CD14-positive monocyte (primary cell): ENCODE data around the gene ITGB1BP2. TPM values are rescaled to one million over a fixed set of nuclear protein-coding genes. Genes with fewer than 3 reads are reported as not detected.
"Not testable (repeated sequence)": the region's sequence is repeated elsewhere in the genome, so short reads cannot be mapped to it uniquely, and the experiment has no call there.

Experiments
- DNase-seq, 3 donors: peaks; one replicate each; pipeline ENCODE4 v3.0.0-alpha.2; 2011 to 2022
- H2AFZ ChIP-seq: 2 replicates; pipeline ENCODE4 v1.6.0; 2012; ENCODE audit warnings: mild to moderate bottlenecking, low read depth, low read length, inconsistent platforms; ENCODE audit not compliant: insufficient read depth, poor library complexity, severe bottlenecking
- H3K27ac ChIP-seq, 2 donors: 1 replicate in 1 of 2; 2 replicates in 1 of 2; pipeline ENCODE4 v1.5.1; 2012 to 2013; ENCODE audit warnings: low read length in 2 of 2, control low read depth in 1 of 2, inconsistent platforms in 1 of 2, low read depth in 1 of 2, mild to moderate bottlenecking in 1 of 2
- H3K27me3 ChIP-seq, 2 donors: one replicate each; pipeline versions ENCODE4 v1.6.0 to v1.6.1; 2011 to 2013; ENCODE audit warnings: low read length in 2 of 2; ENCODE audit not compliant: control insufficient read depth in 2 of 2, insufficient read depth in 2 of 2
- H3K36me3 ChIP-seq, 2 donors: replicated peaks in 1 of 2; 1 replicate in 1 of 2; 2 replicates in 1 of 2; pipeline versions ENCODE4 v1.5.1 to v1.6.1; 2012 to 2013; ENCODE audit warnings: low read length in 2 of 2, control low read depth in 1 of 2, inconsistent platforms in 1 of 2, mild to moderate bottlenecking in 1 of 2; ENCODE audit not compliant: insufficient read depth in 2 of 2, control insufficient read depth in 1 of 2
- H3K4me1 ChIP-seq, 2 donors: 1 replicate in 1 of 2; 2 replicates in 1 of 2; pipeline versions ENCODE4 v1.5.1 to v1.6.1; 2012 to 2013; ENCODE audit warnings: low read length in 2 of 2, control low read depth in 1 of 2, inconsistent platforms in 1 of 2, mild to moderate bottlenecking in 1 of 2, moderate library complexity in 1 of 2; ENCODE audit not compliant: insufficient read depth in 2 of 2, control insufficient read depth in 1 of 2
- H3K4me2 ChIP-seq: replicated peaks from 2 replicates; pipeline ENCODE3; 2012; ENCODE audit warnings: low read length, moderate library complexity, mild to moderate bottlenecking; ENCODE audit not compliant: poor library complexity, severe bottlenecking; ENCODE audit errors: extremely low read depth
- H3K4me3 ChIP-seq, 3 experiments: fragments of 200-600 bp in 1 of 3; sonication (generic) in 1 of 3; replicated peaks in 1 of 3; 1 replicate in 2 of 3; 2 replicates in 1 of 3; pipeline ENCODE4 v1.5.1; 2011 to 2013; ENCODE audit warnings: low read length in 3 of 3, mild to moderate bottlenecking in 3 of 3, control low read depth in 2 of 3, low read depth in 2 of 3, inconsistent platforms in 1 of 3, moderate library complexity in 1 of 3
- H3K79me2 ChIP-seq: 2 replicates; pipeline ENCODE4 v1.6.0; 2012; ENCODE audit warnings: mild to moderate bottlenecking, control low read depth, inconsistent platforms, low read length, moderate library complexity; ENCODE audit not compliant: insufficient read depth
- H3K9ac ChIP-seq: 2 replicates; pipeline ENCODE4 v1.6.0; 2017; ENCODE audit warnings: low read length, mild to moderate bottlenecking; ENCODE audit not compliant: insufficient read depth, poor library complexity, severe bottlenecking
- H3K9me3 ChIP-seq, 2 donors: replicated peaks in 1 of 2; 1 replicate in 1 of 2; 2 replicates in 1 of 2; pipeline versions ENCODE4 v1.5.1 to v1.6.1; 2012 to 2013; ENCODE audit warnings: low read length in 2 of 2, control low read depth in 1 of 2; ENCODE audit not compliant: control insufficient read depth in 1 of 2, insufficient read depth in 1 of 2
- H4K20me1 ChIP-seq: 2 replicates; pipeline ENCODE4 v1.6.0; 2012; ENCODE audit warnings: mild to moderate bottlenecking, low read length, control low read depth, moderate library complexity; ENCODE audit not compliant: insufficient read depth
- H3K27ac Mint-ChIP-seq, 7 donors: one replicate each; pipeline ENCODE4 v1.8.0; 2020; ENCODE audit warnings: mild to moderate bottlenecking in 7 of 7, mixed read lengths in 7 of 7, moderate library complexity in 6 of 7, inconsistent platforms in 2 of 7
- H3K27me3 Mint-ChIP-seq, 3 donors: one replicate each; pipeline ENCODE4 v1.8.0; 2021 to 2022; ENCODE audit warnings: low read depth in 3 of 3, mild to moderate bottlenecking in 3 of 3, mixed read lengths in 3 of 3, moderate library complexity in 3 of 3, inconsistent platforms in 1 of 3
- H3K36me3 Mint-ChIP-seq, 2 donors: one replicate each; pipeline ENCODE4 v1.8.0; 2020; ENCODE audit warnings: mixed read lengths in 2 of 2, inconsistent platforms in 1 of 2, mild to moderate bottlenecking in 1 of 2
- H3K4me1 Mint-ChIP-seq: one replicate; pipeline ENCODE4 v1.8.0; 2020; ENCODE audit warnings: mild to moderate bottlenecking, mixed read lengths
- H3K4me3 Mint-ChIP-seq, 2 donors: one replicate each; pipeline ENCODE4 v1.8.0; 2020; ENCODE audit warnings: mild to moderate bottlenecking in 2 of 2, mixed read lengths in 2 of 2, moderate library complexity in 1 of 2
- H3K9me3 Mint-ChIP-seq, 7 donors: one replicate each; pipeline ENCODE4 v1.8.0; 2020 to 2022; ENCODE audit warnings: mixed read lengths in 7 of 7, mild to moderate bottlenecking in 6 of 7, moderate library complexity in 6 of 7, inconsistent platforms in 2 of 7
- WGBS: methylation state at CpG from one replicate; pipeline ENCODE4 v1.1.5; 2013; ENCODE audit warnings: missing lambda C conversion rate; ENCODE audit not compliant: insufficient coverage; 5-methylcytosine and 5-hydroxymethylcytosine counted together
- intact Hi-C, 2 donors: fragments of 100-400 bp; cut with micrococcal nuclease; formaldehyde crosslinking; loops; one replicate each; pipeline versions ENCODE4 v1.15.0 to v1.15.1; 2023
- polyA plus RNA-seq, 3 donors: library from polyadenylated mRNA; depleted of rRNA in 1 of 3; unstranded in 2 of 3; stranded (reverse) in 1 of 3; fragments of 300-500 nt in 2 of 3; fragments of >200 nt in 1 of 3; fragmentation: Illumina TruSeq in 2 of 3; gene quantifications; 1 replicate in 2 of 3; 2 replicates in 1 of 3; pipeline ENCODE4 v1.2.3, GENCODE V29; 2012 to 2021
- TF ChIP-seq, protein P1 (sequence below): fragments of 200-600 bp; IDR thresholded peaks from one replicate; pipeline ENCODE4 v1.8.0; 2022; ENCODE audit warnings: antibody characterized with exemption, mild to moderate bottlenecking

The ITGB1BP2 gene
- polyA plus RNA-seq, 3 donors, result 1.2 TPM; not detected in 2

DNA sequence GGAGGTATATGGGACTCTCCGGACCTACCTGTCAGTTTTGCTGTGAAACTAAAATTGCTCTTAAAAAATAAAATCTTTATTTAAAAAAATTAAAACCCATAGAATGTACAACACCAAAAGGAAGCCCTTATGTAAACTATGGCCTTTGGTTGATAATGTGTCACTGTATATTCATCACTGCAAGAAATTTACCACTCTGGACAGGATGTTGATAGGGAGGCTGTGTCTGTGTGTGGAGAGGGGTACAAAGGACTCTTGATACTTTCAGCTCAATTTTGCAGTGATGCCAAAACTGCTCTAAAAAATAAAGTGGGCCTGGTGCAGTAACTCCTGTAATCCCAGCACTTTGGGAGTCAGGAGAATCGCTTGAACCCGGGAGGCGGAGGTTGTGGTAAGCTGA, 44.7 kb upstream of the ITGB1BP2 start:
- intact Hi-C loops, result loop anchor here in 1 of 2 donors (10.0 kb wide), 1 partner anchor 62 kb away; no protein-coding TSS in a partner anchor
- no peak overlapping the region for H3K4me3 ChIP-seq
- H3K79me2 ChIP-seq, result peaks cover 12% of the 10 kb centered on the region
- H3K9me3 ChIP-seq, result no peaks in the 10 kb centered on the region
- H3K27ac ChIP-seq, result no peak overlapping the region
- TF ChIP-seq, protein P1, sequence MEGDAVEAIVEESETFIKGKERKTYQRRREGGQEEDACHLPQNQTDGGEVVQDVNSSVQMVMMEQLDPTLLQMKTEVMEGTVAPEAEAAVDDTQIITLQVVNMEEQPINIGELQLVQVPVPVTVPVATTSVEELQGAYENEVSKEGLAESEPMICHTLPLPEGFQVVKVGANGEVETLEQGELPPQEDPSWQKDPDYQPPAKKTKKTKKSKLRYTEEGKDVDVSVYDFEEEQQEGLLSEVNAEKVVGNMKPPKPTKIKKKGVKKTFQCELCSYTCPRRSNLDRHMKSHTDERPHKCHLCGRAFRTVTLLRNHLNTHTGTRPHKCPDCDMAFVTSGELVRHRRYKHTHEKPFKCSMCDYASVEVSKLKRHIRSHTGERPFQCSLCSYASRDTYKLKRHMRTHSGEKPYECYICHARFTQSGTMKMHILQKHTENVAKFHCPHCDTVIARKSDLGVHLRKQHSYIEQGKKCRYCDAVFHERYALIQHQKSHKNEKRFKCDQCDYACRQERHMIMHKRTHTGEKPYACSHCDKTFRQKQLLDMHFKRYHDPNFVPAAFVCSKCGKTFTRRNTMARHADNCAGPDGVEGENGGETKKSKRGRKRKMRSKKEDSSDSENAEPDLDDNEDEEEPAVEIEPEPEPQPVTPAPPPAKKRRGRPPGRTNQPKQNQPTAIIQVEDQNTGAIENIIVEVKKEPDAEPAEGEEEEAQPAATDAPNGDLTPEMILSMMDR, result no peak
- peaks cover 0 to 12% (median 0%) of the 10 kb centered on the region in 7 donors for H3K9me3 Mint-ChIP-seq
- no peak overlapping the region for H3K4me2 ChIP-seq
- no CpG with 5 or more reads among the region's 4 CpGs for WGBS
- H3K27me3 ChIP-seq, result no peaks in the 10 kb centered on the region
- no peaks in the 10 kb centered on the region for H3K36me3 Mint-ChIP-seq
- H4K20me1 ChIP-seq, result no peaks in the 10 kb centered on the region
- no peak overlapping the region for H2AFZ ChIP-seq
- peaks cover 0 to 10% (median 0%) of the 10 kb centered on the region in 3 donors for H3K27me3 Mint-ChIP-seq
- H3K9ac ChIP-seq, result no peak overlapping the region
- peaks cover 17 to 19% of the 10 kb centered on the region in 2 donors for H3K4me1 ChIP-seq
- no peak overlapping the region for H3K27ac Mint-ChIP-seq
- no peak overlapping the region for H3K4me3 Mint-ChIP-seq
- H3K4me1 Mint-ChIP-seq, result peaks cover 23% of the 10 kb centered on the region
- no peaks in the 10 kb centered on the region for H3K36me3 ChIP-seq
- DNase-seq, result no peak

DNA sequence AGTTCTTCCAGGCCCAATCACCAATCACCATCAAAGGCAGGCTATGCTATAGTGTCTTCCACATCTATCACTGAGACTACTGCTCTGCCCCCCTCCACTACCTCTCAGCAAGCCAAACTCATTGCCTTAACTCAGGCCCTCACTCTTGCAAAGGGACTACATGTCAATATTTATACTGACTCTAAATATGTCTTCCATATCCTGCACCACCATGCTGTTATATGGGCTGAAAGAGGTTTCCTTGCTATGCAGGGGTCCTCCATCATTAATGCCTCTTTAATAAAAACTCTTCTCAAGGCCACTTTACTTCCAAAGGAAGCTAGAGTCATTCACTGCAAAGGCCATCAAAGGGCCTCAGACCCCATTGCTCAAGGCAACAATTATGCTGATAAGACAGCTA, 32.9 kb upstream of the ITGB1BP2 start:
- intact Hi-C loops, H3K79me2 ChIP-seq, H3K27me3 ChIP-seq, H3K9me3 ChIP-seq, H3K4me1 Mint-ChIP-seq, H3K4me1 ChIP-seq, H3K4me3 Mint-ChIP-seq, H4K20me1 ChIP-seq, H3K27me3 Mint-ChIP-seq, H2AFZ ChIP-seq, H3K9me3 Mint-ChIP-seq, H3K36me3 ChIP-seq, DNase-seq, H3K4me2 ChIP-seq, H3K27ac Mint-ChIP-seq, H3K36me3 Mint-ChIP-seq, H3K27ac ChIP-seq, H3K9ac ChIP-seq, H3K4me3 ChIP-seq: not testable (repeated sequence)
